Activated CD4-positive, alpha-beta memory T cell treated with anti-CD3 and anti-CD28 coated beads for 36 hours (primary cell): ENCODE measurements around the gene RPTOR. TPM values are rescaled to one million over a fixed set of nuclear protein-coding genes. Genes with fewer than 3 reads are reported as not detected.

Experiments used
- CTCF ChIA-PET: fragments of 350-600 bp; sonication (Branson Sonifier 250); formaldehyde crosslinking; loops from one replicate; lab custom pipeline; 2021; ENCODE audit warnings: antibody characterized with exemption, inconsistent platforms; lab: Charles Lee
- POLR2A ChIA-PET: fragments of 350-600 bp; sonication (Branson Sonifier 250); formaldehyde crosslinking; loops from one replicate; lab custom pipeline; 2021; ENCODE audit warnings: antibody characterized with exemption; lab: Charles Lee
- DNase-seq: peaks from one replicate; pipeline ENCODE4 v3.0.0-alpha.2; 2020
- H3K27ac Mint-ChIP-seq: one replicate; pipeline ENCODE4 v1.8.0; 2021; ENCODE audit warnings: mixed read lengths
- H3K27me3 Mint-ChIP-seq: one replicate; pipeline ENCODE4 v1.8.0; 2021; ENCODE audit warnings: mixed read lengths
- H3K36me3 Mint-ChIP-seq: one replicate; pipeline ENCODE4 v1.8.0; 2021; ENCODE audit warnings: mixed read lengths
- H3K4me1 Mint-ChIP-seq: one replicate; pipeline ENCODE4 v1.8.0; 2021; ENCODE audit warnings: low read depth, mixed read lengths
- H3K4me3 Mint-ChIP-seq: one replicate; pipeline ENCODE4 v1.8.0; 2021; ENCODE audit warnings: mild to moderate bottlenecking, mixed read lengths
- H3K9me3 Mint-ChIP-seq: one replicate; pipeline ENCODE4 v1.8.0; 2021; ENCODE audit warnings: mixed read lengths
- intact Hi-C: fragments of 100-400 bp; cut with micrococcal nuclease; formaldehyde crosslinking; loops from one replicate; pipeline ENCODE4 v1.15.1; 2023
- total RNA-seq, 2 experiments: library from RNA; stranded (reverse); gene quantifications; one replicate each; pipeline ENCODE4 v1.2.3, GENCODE V29; 2021

The RPTOR gene
- total RNA-seq, 2 experiments from 2014 or later, result 41.5 to 47.9 TPM

GRCh38 chr17:80945736-80946135 lies 401.1 kb downstream of the RPTOR start:
- no peaks in the 10 kb centered on the region for H3K27me3 Mint-ChIP-seq
- no peak overlapping the region for H3K27ac Mint-ChIP-seq
- no peak overlapping the region for H3K4me3 Mint-ChIP-seq
- no peak for DNase-seq
- H3K4me1 Mint-ChIP-seq, result no peaks in the 10 kb centered on the region
- no peaks in the 10 kb centered on the region for H3K9me3 Mint-ChIP-seq
- POLR2A ChIA-PET, result no interaction called here
- intact Hi-C loops, result no loop called here
- H3K36me3 Mint-ChIP-seq, result peaks cover 21% of the 10 kb centered on the region
- CTCF ChIA-PET, result no interaction called here

GRCh38 chr17:80946449-80946848 lies 401.8 kb downstream of the RPTOR start:
- POLR2A ChIA-PET, result no interaction called here
- H3K4me1 Mint-ChIP-seq, result no peaks in the 10 kb centered on the region
- peaks cover 21% of the 10 kb centered on the region for H3K36me3 Mint-ChIP-seq
- H3K9me3 Mint-ChIP-seq, result no peaks in the 10 kb centered on the region
- intact Hi-C loops, result no loop called here
- no peak overlapping the region for H3K4me3 Mint-ChIP-seq
- peak overlapping the region; percentile 38 for H3K27ac Mint-ChIP-seq
- CTCF ChIA-PET, result no interaction called here
- H3K27me3 Mint-ChIP-seq, result no peaks in the 10 kb centered on the region
- DNase-seq, result no peak

GRCh38 chr17:80947200-80947940 lies 402.7 kb downstream of the RPTOR start:
- H3K27me3 Mint-ChIP-seq, result no peaks in the 10 kb centered on the region
- POLR2A ChIA-PET, result no interaction called here
- H3K4me3 Mint-ChIP-seq, result no peak overlapping the region

GRCh38 chr17:80948019-80948975 lies 403.7 kb downstream of the RPTOR start:
- DNase-seq, result no peak
- Mint-ChIP-seq H3K9me3 (no peaks in the 10 kb centered on the region), H3K36me3 (peaks cover 21% of the 10 kb centered on the region), H3K4me3 (no peak overlapping the region), H3K27ac (no peak overlapping the region), H3K27me3 (no peaks in the 10 kb centered on the region), H3K4me1 (no peaks in the 10 kb centered on the region)
- ChIA-PET CTCF (no interaction called here), POLR2A (no interaction called here)
- intact Hi-C loops, result no loop called here

More at GRCh38 chr17:80947200-80947940, 402.7 kb downstream of the RPTOR start:
- Mint-ChIP-seq H3K27ac (no peak overlapping the region), H3K9me3 (no peaks in the 10 kb centered on the region), H3K4me1 (no peaks in the 10 kb centered on the region), H3K36me3 (peaks cover 21% of the 10 kb centered on the region)
- intact Hi-C loops, result no loop called here
- CTCF ChIA-PET, result no interaction called here
- no peak for DNase-seq

GRCh38 chr17:80948976-80949450 lies 404.4 kb downstream of the RPTOR start:
- intact Hi-C loops, result no loop called here
- Mint-ChIP-seq H3K9me3 (no peaks in the 10 kb centered on the region), H3K27ac (no peak overlapping the region), H3K27me3 (no peaks in the 10 kb centered on the region), H3K4me1 (no peaks in the 10 kb centered on the region), H3K36me3 (peaks cover 21% of the 10 kb centered on the region), H3K4me3 (no peak overlapping the region)
- POLR2A ChIA-PET, result no interaction called here
- no peak for DNase-seq
- CTCF ChIA-PET, result no interaction called here

GRCh38 chr17:80949451-80950421 lies 405.1 kb downstream of the RPTOR start:
- no peaks in the 10 kb centered on the region for H3K9me3 Mint-ChIP-seq
- H3K4me1 Mint-ChIP-seq, result no peaks in the 10 kb centered on the region
- H3K4me3 Mint-ChIP-seq, result no peak overlapping the region
- ChIA-PET CTCF (no interaction called here), POLR2A (no interaction called here)
- no peak overlapping the region for H3K27ac Mint-ChIP-seq
- no peak for DNase-seq
- H3K27me3 Mint-ChIP-seq, result no peaks in the 10 kb centered on the region
- peaks cover 21% of the 10 kb centered on the region for H3K36me3 Mint-ChIP-seq
- intact Hi-C loops, result no loop called here

- Mint-ChIP-seq H3K27ac (no peak overlapping the region), H3K9me3 (no peaks in the 10 kb centered on the region), H3K4me1 (no peaks in the 10 kb centered on the region), H3K4me3 (no peak overlapping the region), H3K36me3 (peaks cover 21% of the 10 kb centered on the region), H3K27me3 (no peaks in the 10 kb centered on the region)
- intact Hi-C loops, result no loop called here
- ChIA-PET POLR2A (no interaction called here), CTCF (interaction anchor here (0.7 kb wide), 1 partner anchor 147 kb away, joined by 3 read pairs; no protein-coding TSS in a partner anchor)
- no peak for DNase-seq
Observed at GRCh38 chr17:80950466-80951120, 406.0 kb downstream of the RPTOR start.

GRCh38 chr17:80951121-80952090 lies 406.8 kb downstream of the RPTOR start:
- H3K36me3 Mint-ChIP-seq, result peaks cover 13% of the 10 kb centered on the region
- no peak overlapping the region for H3K27ac Mint-ChIP-seq
- CTCF ChIA-PET, result interaction anchor here (0.7 kb wide), 1 partner anchor 147 kb away, joined by 3 read pairs; no protein-coding TSS in a partner anchor
- H3K4me1 Mint-ChIP-seq, result no peaks in the 10 kb centered on the region
- intact Hi-C loops, result no loop called here
- no peak for DNase-seq
- H3K9me3 Mint-ChIP-seq, result no peaks in the 10 kb centered on the region
- POLR2A ChIA-PET, result no interaction called here
- no peaks in the 10 kb centered on the region for H3K27me3 Mint-ChIP-seq
- H3K4me3 Mint-ChIP-seq, result no peak overlapping the region

GRCh38 chr17:80952291-80952690 lies 407.7 kb downstream of the RPTOR start:
- Mint-ChIP-seq H3K4me3 (no peak overlapping the region), H3K9me3 (no peaks in the 10 kb centered on the region), H3K36me3 (peaks cover 4% of the 10 kb centered on the region)

GRCh38 chr17:80953471-80954315 lies 409.1 kb downstream of the RPTOR start:
- no peaks in the 10 kb centered on the region for H3K4me1 Mint-ChIP-seq
- H3K27me3 Mint-ChIP-seq, result no peaks in the 10 kb centered on the region
- intact Hi-C loops, result no loop called here
- POLR2A ChIA-PET, result no interaction called here
- no peaks in the 10 kb centered on the region for H3K36me3 Mint-ChIP-seq
- H3K4me3 Mint-ChIP-seq, result no peak overlapping the region
- DNase-seq, result no peak
- CTCF ChIA-PET, result no interaction called here
- no peaks in the 10 kb centered on the region for H3K9me3 Mint-ChIP-seq
- H3K27ac Mint-ChIP-seq, result no peak overlapping the region

More at GRCh38 chr17:80952291-80952690, 407.7 kb downstream of the RPTOR start:
- no peaks in the 10 kb centered on the region for H3K27me3 Mint-ChIP-seq
- H3K27ac Mint-ChIP-seq, result no peak overlapping the region
- intact Hi-C loops, result no loop called here
- CTCF ChIA-PET, result no interaction called here
- DNase-seq, result no peak
- POLR2A ChIA-PET, result no interaction called here
- no peaks in the 10 kb centered on the region for H3K4me1 Mint-ChIP-seq
